Endodermal cell (in vitro differentiated cells): Measurements from ENCODE around the gene NEUROG1. TPM values are rescaled to one million over a fixed set of nuclear protein-coding genes. Genes with fewer than 3 reads are reported as not detected.

ENCODE experiments used
- DNase-seq: peaks from one replicate; pipeline ENCODE4 v3.0.0-alpha.2; 2017
- H3K27ac ChIP-seq: 2 replicates; pipeline ENCODE4 v1.5.1; 2013; ENCODE audit warnings: mild to moderate bottlenecking, low read depth, low read length, moderate library complexity
- H3K27me3 ChIP-seq: 2 replicates; pipeline ENCODE4 v1.6.1; 2013; ENCODE audit warnings: mild to moderate bottlenecking, low read length, moderate library complexity; ENCODE audit not compliant: insufficient read depth, control insufficient read depth, poor library complexity, severe bottlenecking
- H3K36me3 ChIP-seq: 2 replicates; pipeline ENCODE4 v1.7.0; 2013; ENCODE audit warnings: mild to moderate bottlenecking, low read length, moderate library complexity; ENCODE audit not compliant: control insufficient read depth, insufficient read depth
- H3K4me1 ChIP-seq: one replicate; pipeline ENCODE4 v1.7.0; 2013; ENCODE audit warnings: low read length; ENCODE audit not compliant: control insufficient read depth, insufficient read depth
- H3K4me3 ChIP-seq: 2 replicates; pipeline ENCODE4 v1.5.1; 2013; ENCODE audit warnings: mild to moderate bottlenecking, low read length, moderate library complexity
- H3K9ac ChIP-seq: 2 replicates; pipeline ENCODE4 v1.6.1; 2013; ENCODE audit warnings: mild to moderate bottlenecking, low read length, moderate library complexity; ENCODE audit not compliant: poor library complexity, severe bottlenecking; ENCODE audit errors: extremely low read depth
- H3K9me3 ChIP-seq: 2 replicates; pipeline ENCODE4 v1.6.1; 2013; ENCODE audit warnings: mild to moderate bottlenecking, low read length, moderate library complexity; ENCODE audit not compliant: control insufficient read depth
- H3K27ac Mint-ChIP-seq: 2 replicates; pipeline ENCODE4 v1.8.0; 2020; ENCODE audit warnings: mixed read lengths
- H3K27me3 Mint-ChIP-seq: 2 replicates; pipeline ENCODE4 v1.8.0; 2021; ENCODE audit warnings: mild to moderate bottlenecking, mixed read lengths; ENCODE audit not compliant: insufficient read depth
- H3K36me3 Mint-ChIP-seq: 2 replicates; pipeline ENCODE4 v1.8.0; 2020; ENCODE audit warnings: low read depth, mixed read lengths
- H3K4me1 Mint-ChIP-seq: 2 replicates; pipeline ENCODE4 v1.8.0; 2020; ENCODE audit warnings: mixed read lengths
- H3K4me3 Mint-ChIP-seq: 2 replicates; pipeline ENCODE4 v1.8.0; 2020; ENCODE audit warnings: mild to moderate bottlenecking, moderate library complexity, mixed read lengths
- H3K9me3 Mint-ChIP-seq: 2 replicates; pipeline ENCODE4 v1.8.0; 2020; ENCODE audit warnings: mild to moderate bottlenecking, mixed read lengths
- CTCF ChIP-seq: fragments of 200-600 bp; sonication (generic); conservative IDR thresholded peaks from 2 replicates; pipeline ENCODE4 v1.5.0; 2021; ENCODE audit warnings: antibody characterized with exemption, mild to moderate bottlenecking
- WGBS, 2 experiments: methylation state at CpG; one replicate each; pipeline versions ENCODE4 v1.1.5 to v1.1.7; 2013; ENCODE audit warnings: missing lambda C conversion rate in 2 of 2, mixed read lengths in 1 of 2; ENCODE audit not compliant: insufficient coverage in 1 of 2, insufficient read length in 1 of 2; 5-methylcytosine and 5-hydroxymethylcytosine counted together
- total RNA-seq, 2 donors: library from RNA; stranded (reverse); fragmentation: NEBNext Ultra II Directional in 1 of 2; extraction: Animal tissue kit (Norgen Biotek cat#: 25700) in 1 of 2; gene quantifications; 2 replicates in 1 of 2; 3 replicates in 1 of 2; pipeline ENCODE4 v1.2.1, GENCODE V29; 2021

The NEUROG1 gene
- total RNA-seq, 2 donors from 2014 or later: not detected

GRCh38 chr5:135567661-135568060, 31.9 kb upstream of the NEUROG1 start:
- peaks cover 4% of the 10 kb centered on the region for H3K4me1 Mint-ChIP-seq
- TF ChIP-seq CTCF: no peak
- H3K4me3 Mint-ChIP-seq: no peak overlapping the region
- Histone ChIP-seq H3K4me1 (no peaks in the 10 kb centered on the region), H3K27me3 (no peaks in the 10 kb centered on the region), H3K4me3 (no peak overlapping the region), H3K36me3 (no peaks in the 10 kb centered on the region), H3K9ac (no peak overlapping the region), H3K27ac (no peak overlapping the region), H3K9me3 (no peaks in the 10 kb centered on the region)
- H3K9me3 Mint-ChIP-seq: no peaks in the 10 kb centered on the region
- peaks cover 38% of the 10 kb centered on the region for H3K27me3 Mint-ChIP-seq
- 75 to 79% methylated on average over 2 to 4 of the region's 4 CpGs for WGBS, 2 experiments
- DNase-seq: peak; percentile 79
- no peaks in the 10 kb centered on the region for H3K36me3 Mint-ChIP-seq
- H3K27ac Mint-ChIP-seq: no peak overlapping the region

GRCh38 chr5:135566422-135567400, 30.9 kb upstream of the NEUROG1 start:
- TF ChIP-seq CTCF: peak; percentile 3
- Mint-ChIP-seq H3K4me1 (peaks cover 4% of the 10 kb centered on the region), H3K4me3 (no peak overlapping the region), H3K27ac (no peak overlapping the region), H3K27me3 (peaks cover 38% of the 10 kb centered on the region), H3K9me3 (no peaks in the 10 kb centered on the region), H3K36me3 (no peaks in the 10 kb centered on the region)
- Histone ChIP-seq H3K27me3 (no peaks in the 10 kb centered on the region), H3K4me3 (no peak overlapping the region), H3K9me3 (no peaks in the 10 kb centered on the region), H3K4me1 (no peaks in the 10 kb centered on the region), H3K9ac (no peak overlapping the region), H3K36me3 (no peaks in the 10 kb centered on the region), H3K27ac (peak overlapping the region; percentile 69)
- DNase-seq: no peak
- 84 to 92% methylated on average over 5 to 16 of the region's 16 CpGs for WGBS, 2 experiments

GRCh38 chr5:135565725-135566421, 30.1 kb upstream of the NEUROG1 start:
- H3K9me3 Mint-ChIP-seq: no peaks in the 10 kb centered on the region
- H3K4me1 Mint-ChIP-seq: peaks cover 6% of the 10 kb centered on the region
- Histone ChIP-seq H3K36me3 (no peaks in the 10 kb centered on the region), H3K27ac (no peak overlapping the region), H3K4me3 (no peak overlapping the region), H3K4me1 (no peaks in the 10 kb centered on the region), H3K9ac (no peak overlapping the region), H3K9me3 (no peaks in the 10 kb centered on the region), H3K27me3 (no peaks in the 10 kb centered on the region)
- peak; percentile 96 for DNase-seq
- peak; percentile 97 for TF ChIP-seq CTCF
- no peaks in the 10 kb centered on the region for H3K36me3 Mint-ChIP-seq
- no peak overlapping the region for H3K4me3 Mint-ChIP-seq
- H3K27ac Mint-ChIP-seq: no peak overlapping the region
- H3K27me3 Mint-ChIP-seq: peaks cover 33% of the 10 kb centered on the region
- WGBS, 2 experiments: 49 to 65% methylated on average over 10 to 16 of the region's 16 CpGs
